22Rv1 (cell line): ENCODE measurements around the gene N4BP2L2.

Experiments used
- H3K27ac ChIP-seq: fragments of 450-650 bp; 2 replicates; pipeline ENCODE4 v1.5.1; 2017
- CTCF ChIP-seq: fragments of 450-650 bp; IDR thresholded peaks from 2 replicates; pipeline ENCODE4 v1.5.1; 2017; ENCODE audit warnings: mild to moderate bottlenecking
- ZFX ChIP-seq: fragments of 450-650 bp; IDR thresholded peaks from 2 replicates; pipeline ENCODE4 v1.6.1; 2017; ENCODE audit warnings: antibody characterized with exemption, borderline replicate concordance

The N4BP2L2 gene

GRCh38 chr13:32390484-32390883 is 148.1 kb downstream of the N4BP2L2 start:
- no peak overlapping the region for H3K27ac ChIP-seq
- TF ChIP-seq CTCF (no peak), ZFX (no peak)

- no peak for TF ChIP-seq CTCF
- TF ChIP-seq ZFX = no peak
- H3K27ac ChIP-seq = no peak overlapping the region
These were observed 148.5 kb downstream of the N4BP2L2 start for GRCh38 chr13:32390048-32390447.

GRCh38 chr13:32385410-32385809 is 153.2 kb downstream of the N4BP2L2 start:
- H3K27ac ChIP-seq = no peak overlapping the region
- TF ChIP-seq ZFX (no peak), CTCF (no peak)

- no peak overlapping the region for H3K27ac ChIP-seq
- TF ChIP-seq ZFX (no peak), CTCF (no peak)
These were observed 153.9 kb downstream of the N4BP2L2 start for GRCh38 chr13:32384702-32385101.

- no peak overlapping the region for H3K27ac ChIP-seq
- no peak for TF ChIP-seq CTCF
- TF ChIP-seq ZFX = no peak
These were observed 154.6 kb downstream of the N4BP2L2 start for GRCh38 chr13:32383836-32384618.
